CD4-positive, alpha-beta T cell (primary cell): Measurements from ENCODE around the gene SLC38A11. TPM values are rescaled to one million over a fixed set of nuclear protein-coding genes. Genes with fewer than 3 reads are reported as not detected.

Experiments
- ATAC-seq: fragments of 200-7000 bp; cut with Tn5 transposase; one replicate; pipeline ENCODE4 v1.10.0; 2022; ENCODE audit warnings: mild to moderate bottlenecking; ENCODE audit not compliant: poor library complexity
- CTCF ChIA-PET: fragments of 350-600 bp; sonication (Branson Sonifier 250); formaldehyde crosslinking; loops from one replicate; lab custom pipeline; 2021; ENCODE audit warnings: antibody characterized with exemption, inconsistent platforms; lab: Charles Lee
- POLR2A ChIA-PET: fragments of 350-600 bp; sonication (Branson Sonifier 250); formaldehyde crosslinking; loops from one replicate; lab custom pipeline; 2021; ENCODE audit warnings: antibody characterized with exemption, inconsistent platforms; lab: Charles Lee
- DNase-seq, 14 experiments: peaks; one replicate each; pipeline ENCODE4 v3.0.0-alpha.2; 2013 to 2020; ENCODE audit warnings: mixed read lengths in 2 of 14
- H3K27ac ChIP-seq, 2 donors: one replicate each; pipeline versions ENCODE4 v1.5.1 to v1.7.0; 2013; ENCODE audit warnings: low read length in 2 of 2, low read depth in 1 of 2, mild to moderate bottlenecking in 1 of 2
- H3K27me3 ChIP-seq, 2 experiments: 1 replicate in 1 of 2; 2 replicates in 1 of 2; pipeline versions ENCODE4 v1.6.1 to v1.7.0; 2013; ENCODE audit warnings: low read length in 2 of 2, control low read depth in 1 of 2, mild to moderate bottlenecking in 1 of 2, moderate library complexity in 1 of 2; ENCODE audit not compliant: insufficient read depth in 2 of 2, control insufficient read depth in 1 of 2
- H3K36me3 ChIP-seq: one replicate; pipeline ENCODE4 v1.6.1; 2013; ENCODE audit warnings: low read length, control low read depth; ENCODE audit not compliant: insufficient read depth
- H3K4me1 ChIP-seq: one replicate; pipeline ENCODE4 v1.6.1; 2013; ENCODE audit warnings: low read length, control low read depth; ENCODE audit not compliant: insufficient read depth
- H3K4me3 ChIP-seq: one replicate; pipeline ENCODE4 v1.5.1; 2013; ENCODE audit warnings: mild to moderate bottlenecking, low read length, moderate library complexity
- H3K9me3 ChIP-seq, 2 experiments: 1 replicate in 1 of 2; 2 replicates in 1 of 2; pipeline versions ENCODE4 v1.6.1 to v1.7.0; 2013; ENCODE audit warnings: low read length in 2 of 2, mild to moderate bottlenecking in 2 of 2, control low read depth in 1 of 2, moderate library complexity in 1 of 2; ENCODE audit not compliant: control insufficient read depth in 1 of 2, insufficient read depth in 1 of 2
- H3K27ac Mint-ChIP-seq: one replicate; pipeline ENCODE4 v1.8.0; 2020; ENCODE audit warnings: mixed read lengths
- H3K27me3 Mint-ChIP-seq: one replicate; pipeline ENCODE4 v1.8.0; 2021; ENCODE audit warnings: mixed read lengths
- H3K36me3 Mint-ChIP-seq: one replicate; pipeline ENCODE4 v1.8.0; 2021; ENCODE audit warnings: low read depth, mixed read lengths
- H3K4me1 Mint-ChIP-seq: one replicate; pipeline ENCODE4 v1.8.0; 2021; ENCODE audit warnings: low read depth, mixed read lengths
- H3K4me3 Mint-ChIP-seq: one replicate; pipeline ENCODE4 v1.8.0; 2020; ENCODE audit warnings: mild to moderate bottlenecking, mixed read lengths
- H3K9me3 Mint-ChIP-seq: one replicate; pipeline ENCODE4 v1.8.0; 2020; ENCODE audit warnings: mixed read lengths
- intact Hi-C, 2 experiments: fragments of 100-400 bp; cut with DNase I in 1 of 2; cut with micrococcal nuclease in 1 of 2; formaldehyde crosslinking; loops; one replicate each; pipeline versions ENCODE4 v1.15.1 to v1.9.0; 2023 to 2025; cut with DNase I, micrococcal nuclease
- total RNA-seq, 174 experiments: library from RNA in 2 of 174; stranded (reverse) in 2 of 174; gene quantifications; one replicate each; pipeline ENCODE4 v1.2.3 and lab custom pipeline; 2021 to 2026
- TF ChIP-seq, protein P1 (sequence below): fragments of 200-600 bp; IDR thresholded peaks from one replicate; pipeline ENCODE4 v1.8.0; 2022; ENCODE audit warnings: antibody characterized with exemption, mild to moderate bottlenecking

The SLC38A11 gene
- total RNA-seq, 2 experiments from 2014 or later: not detected

DNA sequence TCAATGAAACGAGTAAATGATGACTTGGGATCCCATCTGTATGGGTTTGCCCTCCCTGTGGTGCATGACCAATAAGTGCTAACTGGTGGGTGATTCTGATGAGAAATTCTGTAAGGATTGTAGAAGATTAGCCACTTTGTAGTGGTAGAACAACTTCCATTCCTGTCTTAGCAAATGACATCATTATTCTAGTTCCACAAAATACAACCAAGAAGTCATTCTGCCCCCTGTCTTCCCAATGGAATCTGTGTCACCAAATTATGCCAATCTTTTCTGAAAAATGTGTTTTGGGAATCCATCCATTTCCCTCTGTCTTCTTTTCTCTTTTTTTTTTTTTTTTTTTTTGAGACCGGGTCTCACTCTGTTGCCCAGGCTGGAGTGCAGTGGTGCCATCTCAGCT lies 48.4 kb downstream of the SLC38A11 start:
- Mint-ChIP-seq H3K9me3 (no peaks in the 10 kb centered on the region), H3K4me1 (peaks cover 5% of the 10 kb centered on the region), H3K36me3 (no peaks in the 10 kb centered on the region), H3K4me3 (no peak overlapping the region), H3K27me3 (no peaks in the 10 kb centered on the region), H3K27ac (no peak overlapping the region)
- Histone ChIP-seq H3K27ac (no peak overlapping the region), H3K36me3 (no peaks in the 10 kb centered on the region), H3K9me3 (no peaks in the 10 kb centered on the region), H3K4me3 (no peak overlapping the region), H3K4me1 (no peaks in the 10 kb centered on the region), H3K27me3 (no peaks in the 10 kb centered on the region)
- no peak for ATAC-seq
- POLR2A ChIA-PET: no interaction called here
- TF ChIP-seq, protein P1, sequence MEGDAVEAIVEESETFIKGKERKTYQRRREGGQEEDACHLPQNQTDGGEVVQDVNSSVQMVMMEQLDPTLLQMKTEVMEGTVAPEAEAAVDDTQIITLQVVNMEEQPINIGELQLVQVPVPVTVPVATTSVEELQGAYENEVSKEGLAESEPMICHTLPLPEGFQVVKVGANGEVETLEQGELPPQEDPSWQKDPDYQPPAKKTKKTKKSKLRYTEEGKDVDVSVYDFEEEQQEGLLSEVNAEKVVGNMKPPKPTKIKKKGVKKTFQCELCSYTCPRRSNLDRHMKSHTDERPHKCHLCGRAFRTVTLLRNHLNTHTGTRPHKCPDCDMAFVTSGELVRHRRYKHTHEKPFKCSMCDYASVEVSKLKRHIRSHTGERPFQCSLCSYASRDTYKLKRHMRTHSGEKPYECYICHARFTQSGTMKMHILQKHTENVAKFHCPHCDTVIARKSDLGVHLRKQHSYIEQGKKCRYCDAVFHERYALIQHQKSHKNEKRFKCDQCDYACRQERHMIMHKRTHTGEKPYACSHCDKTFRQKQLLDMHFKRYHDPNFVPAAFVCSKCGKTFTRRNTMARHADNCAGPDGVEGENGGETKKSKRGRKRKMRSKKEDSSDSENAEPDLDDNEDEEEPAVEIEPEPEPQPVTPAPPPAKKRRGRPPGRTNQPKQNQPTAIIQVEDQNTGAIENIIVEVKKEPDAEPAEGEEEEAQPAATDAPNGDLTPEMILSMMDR: no peak
- CTCF ChIA-PET: no interaction called here
- intact Hi-C loops: no loop called here
- no peak for DNase-seq

DNA sequence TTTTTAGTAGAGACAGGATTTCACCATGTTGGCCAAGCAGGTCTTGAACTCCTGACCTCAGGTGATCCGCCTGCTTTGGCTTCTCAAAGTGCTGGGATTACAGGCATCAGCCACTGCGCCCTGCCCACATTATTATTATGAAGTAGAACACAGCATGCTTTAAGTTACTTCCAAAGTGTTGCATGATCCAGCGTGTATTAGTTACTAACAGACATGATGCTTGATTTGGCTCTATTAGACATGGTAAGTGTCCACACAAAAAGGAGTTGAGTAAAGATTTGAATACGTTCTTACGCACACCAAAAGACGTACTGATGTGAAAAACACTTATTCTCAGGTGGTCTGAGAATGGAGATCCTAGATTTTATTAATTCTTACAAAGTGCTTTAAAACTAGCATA lies 50.0 kb downstream of the SLC38A11 start:
- TF ChIP-seq, protein P1: no peak
- no peak for DNase-seq
- no peaks in the 10 kb centered on the region for H3K4me1 ChIP-seq
- Mint-ChIP-seq H3K9me3 (no peaks in the 10 kb centered on the region), H3K36me3 (no peaks in the 10 kb centered on the region), H3K4me1 (peaks cover 5% of the 10 kb centered on the region), H3K27ac (no peak overlapping the region), H3K4me3 (no peak overlapping the region), H3K27me3 (no peaks in the 10 kb centered on the region)
- H3K27me3 ChIP-seq: no peaks in the 10 kb centered on the region
- intact Hi-C loops: no loop called here
- no peaks in the 10 kb centered on the region for H3K9me3 ChIP-seq
- POLR2A ChIA-PET: no interaction called here
- H3K4me3 ChIP-seq: no peak overlapping the region
- H3K27ac ChIP-seq: no peak overlapping the region
- CTCF ChIA-PET: no interaction called here
- no peaks in the 10 kb centered on the region for H3K36me3 ChIP-seq
- ATAC-seq: no peak

DNA sequence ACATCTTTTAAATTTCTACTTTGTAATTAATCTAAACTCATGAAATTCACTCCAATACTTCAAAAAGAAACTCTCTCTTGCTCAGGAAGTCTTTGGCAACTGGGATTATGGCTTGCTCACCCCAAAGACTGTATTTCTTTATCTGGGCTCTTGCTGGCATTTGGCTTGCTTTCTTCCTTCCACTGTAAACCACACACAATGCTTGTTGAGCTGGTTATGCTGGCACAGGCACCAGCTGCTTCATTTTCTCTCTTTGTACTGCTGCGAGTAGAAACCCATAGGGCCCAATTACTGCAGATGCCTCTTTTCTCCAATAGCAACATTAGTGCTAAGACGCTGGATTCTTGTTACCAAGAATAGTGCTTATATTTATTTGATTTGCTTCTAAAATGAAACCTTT lies 51.4 kb downstream of the SLC38A11 start:
- no peak overlapping the region for H3K4me3 ChIP-seq
- ChIA-PET POLR2A (no interaction called here), CTCF (no interaction called here)
- H3K27ac ChIP-seq: no peak overlapping the region
- no peaks in the 10 kb centered on the region for H3K4me1 ChIP-seq
- no peaks in the 10 kb centered on the region for H3K27me3 Mint-ChIP-seq
- no peak overlapping the region for H3K27ac Mint-ChIP-seq
- no peak overlapping the region for H3K4me3 Mint-ChIP-seq
- no peaks in the 10 kb centered on the region for H3K27me3 ChIP-seq
- intact Hi-C loops: no loop called here
- no peaks in the 10 kb centered on the region for H3K9me3 ChIP-seq
- DNase-seq: no peak
- H3K4me1 Mint-ChIP-seq: no peaks in the 10 kb centered on the region
- ATAC-seq: no peak
- H3K9me3 Mint-ChIP-seq: peaks cover 2% of the 10 kb centered on the region
- TF ChIP-seq, protein P1: no peak
- H3K36me3 Mint-ChIP-seq: no peaks in the 10 kb centered on the region
- no peaks in the 10 kb centered on the region for H3K36me3 ChIP-seq
